MCF 10A (cell line): ENCODE measurements around the gene TEC. TPM values are rescaled to one million over a fixed set of nuclear protein-coding genes. Genes with fewer than 3 reads are reported as not detected.

Experiments used
- BruUV-seq: library from RNA; stranded (reverse); fragments of 400-500 nt; replicated peaks from 2 replicates; lab custom pipeline; 2021; lab: Mats Ljungman, UMichigan
- CTCF ChIA-PET: fragments of 300-600 bp; sonication (Branson Sonifier 250); formaldehyde crosslinking; extraction: SDS; loops from one replicate; lab custom pipeline; 2021; ENCODE audit warnings: antibody characterized with exemption, inconsistent platforms; lab: Yijun Ruan, JAX
- POLR2A ChIA-PET: fragments of 300-600, 350-650 bp; sonication (Branson Sonifier 250); formaldehyde crosslinking; extraction: SDS; loops from one replicate; lab custom pipeline; 2020; ENCODE audit warnings: antibody characterized with exemption, inconsistent platforms; lab: Yijun Ruan, JAX
- DNase-seq: peaks from one replicate; pipeline ENCODE4 v3.0.0-alpha.2; 2018; ENCODE audit not compliant: unreplicated experiment
- H3K27ac Mint-ChIP-seq: one replicate; pipeline ENCODE4 v1.8.0; 2022; ENCODE audit warnings: mild to moderate bottlenecking, low read depth, mixed read lengths; ENCODE audit not compliant: unreplicated experiment
- H3K27me3 Mint-ChIP-seq: one replicate; pipeline ENCODE4 v1.8.0; 2022; ENCODE audit warnings: mixed read lengths; ENCODE audit not compliant: insufficient read depth, unreplicated experiment
- H3K36me3 Mint-ChIP-seq: one replicate; pipeline ENCODE4 v1.8.0; 2022; ENCODE audit warnings: mild to moderate bottlenecking, moderate library complexity, mixed read lengths; ENCODE audit not compliant: insufficient read depth, unreplicated experiment
- H3K4me1 Mint-ChIP-seq: one replicate; pipeline ENCODE4 v1.8.0; 2022; ENCODE audit warnings: mixed read lengths; ENCODE audit not compliant: insufficient read depth, unreplicated experiment
- H3K4me3 Mint-ChIP-seq: one replicate; pipeline ENCODE4 v1.8.0; 2022; ENCODE audit warnings: mild to moderate bottlenecking, moderate library complexity, mixed read lengths; ENCODE audit not compliant: unreplicated experiment
- H3K9me3 Mint-ChIP-seq: one replicate; pipeline ENCODE4 v1.8.0; 2022; ENCODE audit warnings: mixed read lengths; ENCODE audit not compliant: unreplicated experiment
- intact Hi-C: fragments of 100-400 bp; cut with micrococcal nuclease; formaldehyde crosslinking; loops from 2 replicates; pipeline ENCODE4 v1.14.1; 2022
- total RNA-seq: library from RNA; stranded (reverse); gene quantifications from 2 replicates; pipeline ENCODE4 v1.2.3, GENCODE V29; 2022
- TF ChIP-seq, protein P1 (sequence below): fragments of 200-600 bp; IDR thresholded peaks from one replicate; pipeline ENCODE4 v1.8.0; 2022; ENCODE audit warnings: antibody characterized with exemption, mild to moderate bottlenecking; ENCODE audit not compliant: unreplicated experiment

The TEC gene
- total RNA-seq, 1 experiment from 2014 or later, result 1.1 TPM

DNA sequence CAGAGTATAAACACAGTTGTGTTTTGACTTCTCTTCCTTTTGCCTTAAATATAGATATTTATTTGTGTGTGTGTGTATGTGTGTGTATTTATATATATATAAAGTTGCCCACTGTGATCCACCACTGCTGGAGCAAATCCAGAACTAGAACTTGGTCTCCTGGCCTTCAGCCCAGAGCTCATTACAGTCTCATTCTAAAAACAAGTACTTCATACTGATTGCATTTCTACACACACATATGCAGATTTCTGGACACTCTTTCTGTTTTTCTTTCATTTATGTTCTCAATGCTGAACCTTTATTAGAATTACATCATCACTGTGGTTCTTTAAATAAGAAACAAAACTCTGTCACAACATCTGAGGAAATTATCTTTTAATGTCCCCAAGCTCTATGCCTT lies 136.0 kb downstream of the TEC start:
- TF ChIP-seq, protein P1, sequence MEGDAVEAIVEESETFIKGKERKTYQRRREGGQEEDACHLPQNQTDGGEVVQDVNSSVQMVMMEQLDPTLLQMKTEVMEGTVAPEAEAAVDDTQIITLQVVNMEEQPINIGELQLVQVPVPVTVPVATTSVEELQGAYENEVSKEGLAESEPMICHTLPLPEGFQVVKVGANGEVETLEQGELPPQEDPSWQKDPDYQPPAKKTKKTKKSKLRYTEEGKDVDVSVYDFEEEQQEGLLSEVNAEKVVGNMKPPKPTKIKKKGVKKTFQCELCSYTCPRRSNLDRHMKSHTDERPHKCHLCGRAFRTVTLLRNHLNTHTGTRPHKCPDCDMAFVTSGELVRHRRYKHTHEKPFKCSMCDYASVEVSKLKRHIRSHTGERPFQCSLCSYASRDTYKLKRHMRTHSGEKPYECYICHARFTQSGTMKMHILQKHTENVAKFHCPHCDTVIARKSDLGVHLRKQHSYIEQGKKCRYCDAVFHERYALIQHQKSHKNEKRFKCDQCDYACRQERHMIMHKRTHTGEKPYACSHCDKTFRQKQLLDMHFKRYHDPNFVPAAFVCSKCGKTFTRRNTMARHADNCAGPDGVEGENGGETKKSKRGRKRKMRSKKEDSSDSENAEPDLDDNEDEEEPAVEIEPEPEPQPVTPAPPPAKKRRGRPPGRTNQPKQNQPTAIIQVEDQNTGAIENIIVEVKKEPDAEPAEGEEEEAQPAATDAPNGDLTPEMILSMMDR, result no peak
- Mint-ChIP-seq H3K9me3 (no peaks in the 10 kb centered on the region), H3K27me3 (no peaks in the 10 kb centered on the region), H3K4me3 (no peak overlapping the region), H3K4me1 (peaks cover 9% of the 10 kb centered on the region), H3K27ac (no peak overlapping the region), H3K36me3 (no peaks in the 10 kb centered on the region)
- POLR2A ChIA-PET, result interaction anchor here (0.6 kb wide), 1 partner anchor 426 kb away, joined by 3 read pairs; no protein-coding TSS in a partner anchor
- CTCF ChIA-PET, result interaction anchor here (1.0 kb wide), 1 partner anchor 10 kb away, joined by 3 read pairs; no protein-coding TSS in a partner anchor
- DNase-seq, result no peak
- intact Hi-C loops, result no loop called here
- BruUV-seq, result no TSS peak

DNA sequence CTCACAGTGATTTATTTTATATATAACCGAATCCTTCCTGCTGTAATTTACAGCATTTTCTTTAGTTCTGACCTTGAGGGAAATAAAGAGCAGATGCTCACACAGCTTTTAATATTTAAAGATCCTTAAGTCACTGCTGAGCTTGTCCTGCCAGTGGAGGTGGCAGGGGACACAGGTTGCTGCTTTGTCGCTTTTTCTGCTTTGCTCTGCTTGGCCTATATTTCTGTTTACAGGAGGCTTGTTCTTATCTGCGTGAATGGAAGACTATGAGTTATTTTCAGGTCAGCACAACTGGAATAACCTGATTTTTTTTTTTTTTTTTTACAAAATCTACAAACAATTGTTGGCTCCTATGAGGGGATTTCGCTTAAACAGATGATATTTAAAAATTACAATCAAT lies 137.9 kb downstream of the TEC start:
- H3K4me1 Mint-ChIP-seq, result peaks cover 9% of the 10 kb centered on the region
- no TSS peak for BruUV-seq
- H3K36me3 Mint-ChIP-seq, result no peaks in the 10 kb centered on the region
- CTCF ChIA-PET, result interaction anchor here (0.7 to 2.8 kb wide), 8 partner anchors 8 to 444 kb away, joined by 3 to 23 read pairs (median 4); no protein-coding TSS in a partner anchor
- H3K9me3 Mint-ChIP-seq, result no peaks in the 10 kb centered on the region
- POLR2A ChIA-PET, result interaction anchor here (1.0 kb wide), 1 partner anchor 17 kb away, joined by 4 read pairs; no protein-coding TSS in a partner anchor
- TF ChIP-seq, protein P1, result no peak
- intact Hi-C loops, result no loop called here
- H3K27me3 Mint-ChIP-seq, result no peaks in the 10 kb centered on the region
- no peak overlapping the region for H3K4me3 Mint-ChIP-seq
- DNase-seq, result no peak
- H3K27ac Mint-ChIP-seq, result no peak overlapping the region

DNA sequence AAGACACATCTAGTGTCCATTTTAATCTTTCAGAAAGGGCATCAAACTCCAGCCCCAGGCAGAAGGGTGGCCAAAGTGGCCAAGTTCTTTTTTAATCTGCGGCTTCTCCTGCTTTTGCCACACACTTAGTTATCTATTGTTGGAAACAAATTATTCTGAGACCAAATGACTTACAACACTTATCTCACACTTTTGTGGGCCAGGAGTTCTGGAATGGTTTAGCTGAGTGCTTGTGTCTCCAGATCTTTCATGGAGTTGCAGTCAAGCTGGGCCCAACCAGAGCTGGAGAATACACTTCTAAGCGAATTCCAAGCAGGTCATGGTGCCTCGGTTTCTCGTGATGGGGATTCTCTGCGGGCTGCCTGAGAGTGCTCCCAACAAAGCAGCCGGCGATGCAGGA lies 139.5 kb downstream of the TEC start:
- Mint-ChIP-seq H3K36me3 (no peaks in the 10 kb centered on the region), H3K4me3 (no peak overlapping the region), H3K27ac (no peak overlapping the region), H3K9me3 (no peaks in the 10 kb centered on the region), H3K27me3 (no peaks in the 10 kb centered on the region), H3K4me1 (peaks cover 9% of the 10 kb centered on the region)
- DNase-seq, result no peak
- ChIA-PET POLR2A (no interaction called here), CTCF (interaction anchor here (0.6 to 3.8 kb wide), 3 partner anchors 10 to 461 kb away, joined by 3 to 23 read pairs (median 19); no protein-coding TSS in a partner anchor)
- intact Hi-C loops, result no loop called here
- TF ChIP-seq, protein P1, result no peak
- no TSS peak for BruUV-seq

DNA sequence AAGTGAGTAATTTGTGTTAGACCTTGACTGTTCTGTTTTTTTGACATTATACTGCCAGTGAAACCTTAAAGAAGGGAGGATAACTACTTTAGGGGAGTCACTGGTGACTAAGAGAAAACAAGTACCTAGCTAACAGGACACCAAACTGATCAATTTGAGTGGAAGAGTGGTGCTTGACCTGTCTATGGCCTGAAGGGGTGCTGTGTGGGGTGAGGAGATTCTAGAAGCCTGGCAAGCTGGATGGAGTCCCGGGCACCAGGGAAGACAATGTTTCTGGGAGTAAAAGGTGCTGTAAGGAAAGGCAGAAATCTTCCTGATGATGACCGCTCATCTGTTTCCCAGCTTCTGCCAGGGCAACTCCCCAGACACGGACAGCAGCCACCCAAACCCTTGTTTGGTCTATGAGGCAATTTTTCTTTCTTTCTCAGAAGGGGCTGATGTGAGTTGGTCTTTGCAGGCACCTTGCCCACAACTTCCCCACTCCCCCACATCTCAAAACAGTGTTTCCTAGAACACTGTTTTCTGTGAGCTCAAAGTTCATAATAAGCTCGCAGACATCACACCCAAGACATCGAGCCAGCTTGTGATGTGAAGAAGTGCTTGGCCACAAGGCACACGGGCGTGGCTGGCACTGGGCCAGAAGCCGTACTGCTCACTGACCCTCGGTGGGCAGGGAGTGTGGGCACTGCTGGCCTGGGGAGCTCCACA lies 140.2 kb downstream of the TEC start:
- no peak overlapping the region for H3K4me3 Mint-ChIP-seq
- H3K27ac Mint-ChIP-seq, result peak overlapping the region; percentile 66
- ChIA-PET POLR2A (interaction anchor here (0.8 kb wide), 1 partner anchor 141 kb away, joined by 3 read pairs; no protein-coding TSS in a partner anchor), CTCF (interaction anchor here (0.6 to 3.8 kb wide), 7 partner anchors 10 to 644 kb away, joined by 3 to 23 read pairs (median 4); partner anchors contain the start of gene ATP10D)
- no peaks in the 10 kb centered on the region for H3K36me3 Mint-ChIP-seq
- DNase-seq, result no peak
- intact Hi-C loops, result loop anchor here (5.0 kb wide), 2 partner anchors 163 to 418 kb away; no protein-coding TSS in a partner anchor
- BruUV-seq, result no TSS peak
- H3K4me1 Mint-ChIP-seq, result peaks cover 9% of the 10 kb centered on the region
- H3K9me3 Mint-ChIP-seq, result no peaks in the 10 kb centered on the region
- TF ChIP-seq, protein P1, result no peak
- H3K27me3 Mint-ChIP-seq, result no peaks in the 10 kb centered on the region
